Spinal cord (tissue), 10 donors: ENCODE measurements around the gene PKP4. TPM values are rescaled to one million over a fixed set of nuclear protein-coding genes. Genes with fewer than 3 reads are reported as not detected.

ENCODE experiments used
- DNase-seq, 6 donors: peaks; one replicate each; pipeline versions ENCODE4 v3.0.0 to v3.0.0-alpha.2; 2013 to 2015; ENCODE audit warnings: low spot score in 6 of 6, low read depth in 4 of 6
- H3K27ac ChIP-seq: one replicate; pipeline ENCODE4 v1.5.1; 2013; ENCODE audit warnings: low read depth, low read length, control low read depth
- H3K27me3 ChIP-seq: one replicate; pipeline ENCODE4 v1.6.1; 2013; ENCODE audit warnings: low read length; ENCODE audit not compliant: control insufficient read depth, insufficient read depth
- H3K36me3 ChIP-seq: one replicate; pipeline ENCODE4 v1.6.1; 2013; ENCODE audit warnings: low read length; ENCODE audit not compliant: control insufficient read depth, insufficient read depth
- H3K4me1 ChIP-seq: one replicate; pipeline ENCODE4 v1.6.1; 2013; ENCODE audit warnings: low read length; ENCODE audit not compliant: control insufficient read depth, insufficient read depth
- H3K4me3 ChIP-seq: one replicate; pipeline ENCODE4 v1.5.1; 2013; ENCODE audit warnings: low read depth, low read length, control low read depth
- H3K9me3 ChIP-seq: one replicate; pipeline ENCODE4 v1.6.1; 2013; ENCODE audit warnings: low read length; ENCODE audit not compliant: control insufficient read depth, insufficient read depth
- WGBS: methylation state at CpG from one replicate; pipeline ENCODE4 v1.1.5; 2013; ENCODE audit warnings: missing lambda C conversion rate; ENCODE audit not compliant: insufficient coverage; 5-methylcytosine and 5-hydroxymethylcytosine counted together
- polyA plus RNA-seq, 2 donors: library from polyadenylated mRNA; unstranded; fragments of 120-200 nt; gene quantifications; one replicate each; pipeline ENCODE4 v1.2.1, GENCODE V29; 2013; ENCODE audit not compliant: insufficient read length in 2 of 2
- total RNA-seq, 2 donors: library from RNA; depleted of rRNA in 1 of 2; stranded (reverse); fragments of 120-200 nt in 1 of 2; fragments of >200 nt in 1 of 2; gene quantifications; one replicate each; pipeline versions ENCODE4 v1.2.3 to v1.2.4, GENCODE V29; 2013 to 2014
- donor health status: healthy.

PKP4 gene
- total and polyA plus RNA-seq, 4 donors = 98.6 to 135 (median 123) TPM

- H3K4me3 ChIP-seq = no peak overlapping the region
- no peaks in the 10 kb centered on the region for H3K9me3 ChIP-seq
- no peak overlapping the region for H3K27ac ChIP-seq
- DNase-seq = no peak
- peaks cover 5% of the 10 kb centered on the region for H3K36me3 ChIP-seq
- 87% methylated on average over 5 of the region's 6 CpGs for WGBS
- no peaks in the 10 kb centered on the region for H3K27me3 ChIP-seq
- H3K4me1 ChIP-seq = no peaks in the 10 kb centered on the region
Measured at GRCh38 chr2:158645299-158645698, 188.5 kb downstream of the PKP4 start.

GRCh38 chr2:158647436-158648231 lies 190.9 kb downstream of the PKP4 start:
- Histone ChIP-seq H3K27me3 (no peaks in the 10 kb centered on the region), H3K4me1 (no peaks in the 10 kb centered on the region), H3K9me3 (no peaks in the 10 kb centered on the region), H3K36me3 (peaks cover 10% of the 10 kb centered on the region), H3K4me3 (no peak overlapping the region), H3K27ac (no peak overlapping the region)
- DNase-seq = no peak
- 100% methylated on average over 1 of the region's 2 CpGs for WGBS

- H3K4me1 ChIP-seq = no peaks in the 10 kb centered on the region
- peak in 1 of 6 donors; percentile 34 for DNase-seq
- peaks cover 10% of the 10 kb centered on the region for H3K36me3 ChIP-seq
- WGBS = 75% methylated on average over 2 of the region's 2 CpGs
- no peaks in the 10 kb centered on the region for H3K9me3 ChIP-seq
- no peak overlapping the region for H3K27ac ChIP-seq
- no peak overlapping the region for H3K4me3 ChIP-seq
- H3K27me3 ChIP-seq = no peaks in the 10 kb centered on the region
Measured at GRCh38 chr2:158649846-158650245, 193.1 kb downstream of the PKP4 start.

GRCh38 chr2:158650646-158651357 lies 194.1 kb downstream of the PKP4 start:
- no peak overlapping the region for H3K4me3 ChIP-seq
- no peak for DNase-seq
- no peaks in the 10 kb centered on the region for H3K9me3 ChIP-seq
- peaks cover 10% of the 10 kb centered on the region for H3K36me3 ChIP-seq
- WGBS = 97% methylated on average over 6 of the region's 6 CpGs
- H3K27ac ChIP-seq = no peak overlapping the region
- H3K27me3 ChIP-seq = no peaks in the 10 kb centered on the region
- H3K4me1 ChIP-seq = no peaks in the 10 kb centered on the region

GRCh38 chr2:158651358-158652057 lies 194.8 kb downstream of the PKP4 start:
- WGBS = 95% methylated on average over 3 of the region's 6 CpGs
- Histone ChIP-seq H3K27ac (no peak overlapping the region), H3K9me3 (no peaks in the 10 kb centered on the region)

GRCh38 chr2:158655628-158656027 lies 198.9 kb downstream of the PKP4 start:
- H3K4me1 ChIP-seq = peaks cover 12% of the 10 kb centered on the region
- H3K9me3 ChIP-seq = no peaks in the 10 kb centered on the region
- H3K4me3 ChIP-seq = no peak overlapping the region
- peaks cover 16% of the 10 kb centered on the region for H3K36me3 ChIP-seq
- peak in 1 of 6 donors; percentile 45 for DNase-seq
- WGBS = 55% methylated on average over 3 of the region's 3 CpGs
- H3K27ac ChIP-seq = no peak overlapping the region
- no peaks in the 10 kb centered on the region for H3K27me3 ChIP-seq

More at GRCh38 chr2:158651358-158652057, 194.8 kb downstream of the PKP4 start:
- Histone ChIP-seq H3K4me3 (no peak overlapping the region), H3K36me3 (peaks cover 11% of the 10 kb centered on the region), H3K4me1 (peaks cover under 1% of the 10 kb centered on the region), H3K27me3 (no peaks in the 10 kb centered on the region)
- DNase-seq = peak in 1 of 6 donors; percentile 48

- H3K27me3 ChIP-seq = no peaks in the 10 kb centered on the region
- H3K9me3 ChIP-seq = no peaks in the 10 kb centered on the region
- peaks cover 12% of the 10 kb centered on the region for H3K4me1 ChIP-seq
- no peak overlapping the region for H3K4me3 ChIP-seq
- H3K36me3 ChIP-seq = peaks cover 19% of the 10 kb centered on the region
- no peak overlapping the region for H3K27ac ChIP-seq
- no peak for DNase-seq
- WGBS = 85% methylated on average over 7 of the region's 10 CpGs
Measured at GRCh38 chr2:158656492-158657229, 199.9 kb downstream of the PKP4 start.

GRCh38 chr2:158658396-158658795 lies 201.6 kb downstream of the PKP4 start:
- peak in 1 of 6 donors; percentile 22 for DNase-seq
- WGBS = no CpG with 5 or more reads among the region's 2 CpGs
- no peak overlapping the region for H3K4me3 ChIP-seq
- H3K27ac ChIP-seq = no peak overlapping the region
- H3K4me1 ChIP-seq = peaks cover 12% of the 10 kb centered on the region
- H3K27me3 ChIP-seq = no peaks in the 10 kb centered on the region
- H3K9me3 ChIP-seq = no peaks in the 10 kb centered on the region
- peaks cover 23% of the 10 kb centered on the region for H3K36me3 ChIP-seq

GRCh38 chr2:158659483-158659882 lies 202.7 kb downstream of the PKP4 start:
- Histone ChIP-seq H3K27ac (no peak overlapping the region), H3K27me3 (no peaks in the 10 kb centered on the region), H3K36me3 (peaks cover 30% of the 10 kb centered on the region), H3K9me3 (no peaks in the 10 kb centered on the region), H3K4me3 (no peak overlapping the region), H3K4me1 (peaks cover 12% of the 10 kb centered on the region)
- no peak for DNase-seq
- 94% methylated on average over 1 of the region's 1 CpG for WGBS
